GM12892 (cell line): ENCODE measurements around the gene NUP98.

ENCODE experiments used
- POLR2A ChIP-seq: IDR thresholded peaks from 2 replicates; pipeline ENCODE4 v1.6.1; 2011; ENCODE audit warnings: low read depth, low read length, control low read depth
- POLR2AphosphoS5 ChIP-seq: IDR thresholded peaks from 2 replicates; pipeline ENCODE4 v1.6.1; 2011; ENCODE audit warnings: low read depth, low read length, control low read depth
- TAF1 ChIP-seq: IDR thresholded peaks from 2 replicates; pipeline ENCODE4 v1.6.1; 2011; ENCODE audit warnings: low read depth, mild to moderate bottlenecking, control low read depth, low read length, borderline replicate concordance

- TF ChIP-seq POLR2A, result no peak
- TF ChIP-seq POLR2AphosphoS5, result no peak
- no peak for TF ChIP-seq TAF1
Measured at GRCh38 chr11:3738723-3739122, 58.6 kb downstream of the NUP98 start.
